Effector CD4-positive, alpha-beta T cell (primary cell): ENCODE results near the gene C5AR2.
"Not testable (repeated sequence)": the region's sequence is repeated elsewhere in the genome, so short reads cannot be mapped to it uniquely, and the experiment has no call there.

Experiments
- DNase-seq: peaks from one replicate; pipeline ENCODE4 v3.0.0-alpha.2; 2020

C5AR2 gene

GRCh38 chr19:47365455-47365854 lies 33.5 kb downstream of the C5AR2 start:
- DNase-seq = not testable (repeated sequence)

- DNase-seq = no peak
Observed at GRCh38 chr19:47370045-47370611, 38.2 kb downstream of the C5AR2 start.

DNA sequence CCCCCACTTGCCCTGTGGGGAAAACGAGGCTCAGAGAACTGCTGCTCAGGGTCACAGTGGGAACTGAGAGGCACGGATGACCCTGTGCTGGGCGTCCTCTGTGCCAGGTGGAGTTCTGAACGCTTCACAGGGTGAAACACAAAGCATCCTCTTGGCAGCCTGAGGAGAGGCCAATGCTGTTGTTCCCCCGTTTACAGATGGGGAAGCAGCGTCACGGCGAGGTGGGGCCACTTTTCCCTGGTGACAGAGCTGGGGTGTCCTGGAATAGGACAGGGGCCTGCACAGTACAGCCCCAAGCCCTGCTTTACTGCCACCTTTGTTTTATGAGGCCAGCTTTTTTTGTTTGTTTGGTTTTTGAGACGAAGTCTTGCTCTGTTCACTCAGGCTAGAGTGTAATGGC lies 39.3 kb downstream of the C5AR2 start:
- DNase-seq = no peak

DNA sequence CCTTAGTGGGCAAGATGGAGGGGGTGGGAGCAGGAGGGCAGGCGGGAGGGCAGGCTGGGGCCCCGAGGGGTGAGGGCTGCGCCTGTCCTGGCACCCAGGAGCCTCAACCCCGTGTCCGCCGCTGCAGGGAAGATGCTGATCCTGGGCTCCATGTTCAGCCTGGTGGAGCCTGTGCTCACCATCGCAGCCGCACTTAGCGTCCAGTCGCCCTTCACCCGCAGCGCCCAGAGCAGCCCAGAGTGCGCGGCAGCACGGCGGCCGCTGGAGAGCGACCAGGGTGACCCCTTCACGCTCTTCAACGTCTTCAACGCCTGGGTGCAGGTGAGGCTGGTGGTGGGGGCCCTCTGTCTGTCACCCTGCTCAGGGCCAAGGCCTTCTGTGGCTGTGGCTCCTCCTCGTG lies 40.6 kb downstream of the C5AR2 start:
- no peak for DNase-seq

- no peak for DNase-seq
Observed at GRCh38 chr19:47373246-47374240, 41.6 kb downstream of the C5AR2 start.

GRCh38 chr19:47374876-47375693 lies 43.1 kb downstream of the C5AR2 start:
- DNase-seq = no peak

- DNase-seq = no peak
Observed at GRCh38 chr19:47375694-47376588, 44.0 kb downstream of the C5AR2 start.

DNA sequence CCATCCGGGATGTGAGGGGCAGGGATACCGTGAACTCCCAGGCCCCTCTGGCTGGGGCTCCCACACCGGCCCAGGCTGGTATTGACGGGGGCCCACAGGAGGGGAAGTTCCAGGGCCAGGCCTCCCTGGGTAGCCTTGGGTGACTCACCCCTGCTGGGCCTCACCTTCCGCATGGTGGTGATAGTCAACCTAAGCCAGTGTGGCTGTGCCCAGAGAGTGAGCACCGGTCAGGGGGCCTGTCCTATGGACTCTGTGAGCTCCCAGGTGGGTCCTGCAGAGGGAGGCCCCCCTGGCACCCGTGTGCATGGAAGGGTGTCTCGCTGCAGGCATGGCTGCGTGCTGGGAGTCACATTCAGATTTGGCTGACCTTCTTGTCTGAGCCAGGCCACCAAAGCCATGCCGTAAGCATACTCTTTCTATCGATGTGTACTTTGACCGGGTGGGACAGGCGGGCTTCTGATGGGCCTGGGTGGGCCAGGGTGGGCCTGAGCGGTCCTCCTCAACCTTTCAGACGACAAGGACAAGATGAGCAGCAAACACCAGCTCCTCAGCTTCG lies 44.7 kb downstream of the C5AR2 start:
- DNase-seq = no peak

DNA sequence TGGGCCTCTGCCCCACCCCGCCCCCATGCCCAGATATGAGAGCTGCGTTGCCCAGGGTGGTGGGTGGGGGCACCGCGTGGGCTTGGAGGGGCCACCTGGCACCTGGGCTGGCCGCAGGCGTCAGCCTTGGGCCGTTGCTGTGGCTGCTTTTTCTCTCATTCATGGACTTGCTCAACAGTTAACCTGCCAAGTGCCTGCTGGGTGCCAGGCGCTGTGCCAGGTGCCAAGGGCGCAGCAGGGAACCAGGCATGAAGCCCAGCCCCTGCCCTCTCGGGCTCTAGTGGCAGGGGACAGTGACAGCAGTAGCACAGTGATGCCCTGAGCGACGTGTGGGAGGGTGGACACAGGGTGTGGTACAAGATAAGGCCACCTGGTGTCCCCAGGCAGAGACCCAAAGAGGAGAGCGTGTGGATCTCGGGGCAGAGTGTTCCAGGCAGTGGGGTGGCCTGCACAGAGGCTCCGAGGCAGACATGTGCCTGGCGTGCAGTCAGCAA lies 45.3 kb downstream of the C5AR2 start:
- no peak for DNase-seq

- DNase-seq = no peak
Observed at GRCh38 chr19:47377801-47378200, 45.8 kb downstream of the C5AR2 start.

DNA sequence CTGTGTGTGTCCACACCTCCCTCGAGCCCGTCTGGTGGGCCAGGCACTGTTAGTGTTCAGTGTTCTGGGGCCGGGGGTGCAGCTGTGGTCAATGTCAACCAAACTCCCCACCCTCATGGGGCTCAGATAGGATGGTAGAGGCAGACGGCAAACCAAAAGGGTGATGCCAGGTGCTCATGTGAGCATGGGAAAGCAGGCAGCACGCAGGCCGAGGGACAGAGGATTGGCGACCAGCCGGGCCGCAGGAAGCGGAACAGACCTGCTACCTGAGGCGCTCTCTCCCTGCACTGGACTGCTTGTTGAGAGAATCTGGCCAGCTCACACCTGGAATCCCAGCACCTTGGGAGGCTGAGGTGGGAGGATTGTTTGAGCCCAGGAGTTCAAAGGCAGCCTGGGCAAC lies 46.3 kb downstream of the C5AR2 start:
- DNase-seq = no peak

GRCh38 chr19:47379381-47379938 lies 47.5 kb downstream of the C5AR2 start:
- DNase-seq = no peak

GRCh38 chr19:47380559-47380958 lies 48.6 kb downstream of the C5AR2 start:
- DNase-seq = no peak

- DNase-seq = no peak
Observed at GRCh38 chr19:47381121-47381520, 49.1 kb downstream of the C5AR2 start.

DNA sequence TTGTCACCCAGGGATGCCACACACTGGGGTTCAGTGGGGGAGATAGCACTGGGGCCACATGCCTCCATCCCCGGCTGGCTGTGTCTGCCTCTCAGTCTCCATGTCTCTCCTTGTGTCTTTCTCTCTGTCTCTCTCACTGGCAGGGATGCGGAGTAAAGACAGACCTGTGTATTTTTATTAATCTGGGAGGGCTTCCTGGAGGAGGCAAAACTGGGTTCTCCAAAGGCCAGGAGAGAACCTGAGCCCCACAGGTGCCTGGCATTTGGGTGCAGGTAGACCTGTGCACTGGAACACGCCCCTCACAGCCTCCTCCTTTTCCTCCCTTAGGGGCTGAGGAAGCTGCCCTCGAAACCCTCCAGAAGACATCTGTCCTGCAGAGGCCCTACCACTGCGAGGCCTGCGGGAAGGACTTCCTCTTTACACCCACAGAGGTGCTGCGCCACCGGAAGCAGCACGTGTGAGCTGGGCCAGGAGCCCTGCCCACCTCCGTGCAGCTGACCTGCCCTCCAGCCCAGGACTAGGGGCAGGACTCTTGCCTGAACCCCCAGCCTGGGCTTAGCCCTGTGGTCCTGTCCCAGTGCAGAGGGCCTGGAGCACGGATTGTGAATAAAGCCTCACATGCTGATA lies 49.8 kb downstream of the C5AR2 start:
- no peak for DNase-seq

DNA sequence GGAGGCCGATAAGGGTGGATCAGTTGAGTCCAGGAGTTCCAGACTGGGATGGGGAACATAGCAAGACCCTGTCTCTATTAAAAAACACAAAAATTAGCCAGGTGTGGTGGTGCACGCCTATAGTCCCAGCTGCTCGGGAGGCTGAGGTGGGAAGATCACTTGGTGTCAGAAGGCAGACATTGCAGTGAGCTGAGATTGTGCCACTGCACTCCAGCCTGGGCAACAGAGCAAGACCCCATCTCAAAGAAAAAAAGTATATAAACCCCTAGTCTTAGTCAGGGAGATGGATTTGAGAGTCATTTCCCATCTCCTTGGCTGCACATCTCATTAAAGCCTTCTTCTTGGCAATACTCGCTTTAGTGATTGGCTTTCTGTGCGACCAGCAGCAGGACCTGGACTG lies 51.9 kb downstream of the C5AR2 start:
- not testable (repeated sequence) for DNase-seq

DNA sequence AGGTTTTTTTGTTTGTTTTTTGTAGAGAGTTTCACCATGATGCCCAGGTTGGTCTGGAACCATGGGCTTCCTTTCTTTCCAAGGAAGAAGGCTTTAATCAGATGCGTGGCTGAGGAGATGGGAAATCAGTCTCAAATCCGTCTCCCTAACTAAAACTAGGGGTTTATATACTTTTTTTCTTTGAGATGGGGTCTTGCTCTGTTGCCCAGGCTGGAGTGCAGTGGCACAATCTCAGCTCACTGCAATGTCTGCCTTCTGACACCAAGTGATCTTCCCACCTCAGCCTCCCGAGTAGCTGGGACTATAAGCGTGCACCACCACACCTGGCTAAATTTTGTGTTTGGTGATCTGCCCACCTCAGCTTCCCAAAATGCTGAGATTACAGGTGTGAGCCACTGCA lies 52.6 kb downstream of the C5AR2 start:
- DNase-seq = not testable (repeated sequence)

DNA sequence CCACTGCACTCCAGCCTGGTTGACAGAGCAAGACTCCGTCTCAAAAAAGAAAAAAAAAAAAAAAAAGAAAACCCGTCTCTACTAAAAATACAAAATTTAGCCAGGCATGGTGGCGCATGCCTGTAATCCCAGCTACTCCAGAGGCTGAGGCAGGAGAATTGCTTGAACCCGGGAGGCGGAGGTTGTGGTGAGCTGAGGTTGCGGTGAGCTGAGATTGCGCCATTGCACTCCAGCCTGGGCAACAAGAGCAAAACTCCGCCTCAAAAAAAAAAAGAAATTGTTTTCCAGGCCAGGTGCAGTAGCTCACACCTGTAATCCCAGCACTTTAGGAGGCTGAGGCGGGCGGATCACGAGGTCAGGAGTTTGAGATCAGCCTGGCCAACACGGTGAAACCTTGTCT lies 54.6 kb downstream of the C5AR2 start:
- not testable (repeated sequence) for DNase-seq

- DNase-seq = not testable (repeated sequence)
Observed at GRCh38 chr19:47387623-47388022, 55.6 kb downstream of the C5AR2 start.

GRCh38 chr19:47388721-47389120 lies 56.7 kb downstream of the C5AR2 start:
- not testable (repeated sequence) for DNase-seq

GRCh38 chr19:47389150-47389556 lies 57.2 kb downstream of the C5AR2 start:
- no peak for DNase-seq
